Endometrium (tissue), 2 donors: ENCODE measurements around the gene MEOX2.

Experiments
- FAIRE-seq: peaks from 2 replicates; lab custom pipeline; 2012; peaks lifted over from hg19 to GRCh38; lab: Jason Lieb, UNC
- donor health status: control.
- donor health status: control.

Gene MEOX2

DNA sequence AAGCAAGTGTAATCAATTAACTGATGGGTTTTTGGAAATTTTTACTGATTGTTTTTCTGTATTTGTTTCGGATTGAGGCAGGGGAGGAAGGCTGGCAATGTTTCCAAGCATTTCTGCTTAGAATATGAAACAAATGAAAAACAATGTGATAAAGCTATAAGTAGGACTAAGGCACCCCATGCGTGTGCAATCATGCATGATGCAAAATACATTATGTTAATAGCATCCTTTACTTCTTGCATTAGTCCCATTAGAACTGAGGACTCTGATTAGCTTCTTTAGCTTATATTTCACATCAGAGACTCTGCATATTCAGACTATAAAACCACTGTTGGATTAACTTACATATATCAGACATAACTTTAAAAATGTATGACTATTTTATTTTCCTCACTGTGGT is 76.0 kb downstream of the MEOX2 start:
- no peak for FAIRE-seq

DNA sequence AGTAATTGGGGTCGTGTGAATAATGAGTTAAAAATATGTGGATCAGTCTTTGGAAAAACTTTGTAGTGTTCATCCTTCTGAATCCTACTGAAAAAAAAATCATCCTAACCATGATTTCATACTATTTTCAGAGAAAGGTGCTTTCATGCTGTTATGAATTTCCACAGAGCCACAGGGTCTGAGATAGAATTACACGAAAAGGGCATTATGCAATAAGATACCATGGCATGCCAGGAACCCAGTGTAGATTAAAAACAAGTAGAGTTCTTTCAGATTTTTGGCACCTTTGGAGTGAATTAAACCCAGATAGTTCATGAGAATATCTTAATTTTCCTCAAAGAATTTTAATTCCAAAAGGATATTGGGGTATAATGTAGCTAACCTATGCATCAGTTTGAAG is 77.2 kb downstream of the MEOX2 start:
- FAIRE-seq, result no peak

DNA sequence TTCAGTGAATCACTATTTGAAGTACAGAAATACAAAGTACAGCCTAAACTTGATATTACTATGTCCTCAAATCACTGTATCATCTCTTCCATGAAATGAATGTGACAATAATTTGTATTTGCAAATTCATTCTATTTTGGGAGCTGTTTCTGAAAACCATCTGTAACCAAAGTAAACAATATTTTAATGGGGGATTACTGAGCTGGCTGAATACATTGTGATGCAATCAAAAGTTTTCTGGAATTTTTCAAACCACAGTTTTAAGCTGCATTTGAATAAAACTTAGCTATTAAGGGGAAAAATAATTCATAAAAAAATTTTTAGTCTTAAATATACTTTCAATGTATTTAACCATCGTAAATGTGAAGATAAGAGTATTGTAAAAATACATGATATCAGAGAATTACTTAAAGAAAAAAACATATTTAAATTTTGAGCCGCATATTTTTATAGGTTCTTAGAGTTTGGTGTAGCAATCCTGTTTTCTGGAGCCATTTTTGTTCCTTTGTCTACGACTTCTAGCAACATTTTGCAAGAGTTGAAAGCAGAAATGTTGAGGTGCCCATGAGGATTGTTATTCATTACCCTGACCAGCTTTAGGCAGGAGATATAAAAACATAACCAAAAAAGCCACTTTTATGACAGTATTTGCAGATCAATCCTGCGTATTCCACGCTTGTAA is 78.8 kb downstream of the MEOX2 start:
- FAIRE-seq, result no peak

DNA sequence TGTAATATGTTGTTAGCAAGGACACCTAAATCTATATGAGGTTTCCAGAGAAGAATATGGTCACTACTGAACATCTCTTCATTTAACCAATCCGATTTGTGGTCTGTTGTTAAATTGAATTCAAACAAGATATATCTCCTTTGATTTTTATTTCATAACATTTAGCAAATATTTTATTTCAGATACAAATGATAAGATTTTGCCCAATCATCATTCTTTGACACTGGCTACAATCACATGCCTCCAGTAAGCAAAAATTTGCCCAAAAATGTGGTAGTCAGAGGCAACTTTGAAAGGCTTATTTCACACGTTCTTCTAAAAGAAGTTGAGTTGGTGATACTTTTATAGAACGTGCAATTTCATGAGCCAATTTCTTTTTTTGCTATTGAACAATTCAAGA is 79.9 kb downstream of the MEOX2 start:
- FAIRE-seq, result no peak

DNA sequence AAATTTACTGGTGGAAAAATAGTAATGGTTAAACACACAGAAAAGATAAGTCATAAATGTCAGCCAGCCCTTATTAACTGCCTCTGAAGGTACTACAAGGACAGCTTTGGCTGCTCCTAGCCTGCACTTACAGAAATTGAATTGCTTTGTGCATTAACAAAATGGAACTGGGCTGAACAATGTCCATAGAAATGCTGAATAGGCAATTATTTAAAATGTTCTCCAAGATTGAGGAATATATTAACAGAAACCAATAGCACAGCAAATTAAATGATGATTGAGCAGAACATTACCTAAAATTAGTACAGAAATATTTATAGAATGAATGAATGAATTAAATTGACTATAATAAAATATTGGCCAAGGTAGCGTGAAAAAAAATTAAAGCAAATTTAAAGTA is 82.3 kb downstream of the MEOX2 start:
- no peak for FAIRE-seq

DNA sequence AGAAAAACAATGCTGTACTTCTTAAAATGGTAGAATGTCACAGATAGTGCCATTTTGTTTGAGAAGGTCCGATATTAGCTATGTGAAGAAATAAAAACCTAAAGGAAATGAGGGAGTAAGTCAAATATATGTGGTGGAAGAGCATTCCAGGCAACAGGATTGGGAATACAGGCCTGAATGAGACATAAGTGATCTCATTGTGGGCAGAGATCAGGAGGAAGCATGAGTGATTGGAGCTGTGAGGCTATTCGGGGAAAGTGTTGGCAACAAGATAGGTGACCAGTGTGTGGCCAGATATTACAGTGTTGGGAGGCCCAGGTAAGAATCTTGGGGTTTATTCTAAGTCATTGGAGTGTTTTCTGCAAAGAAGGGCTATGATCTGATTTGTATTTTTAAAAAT is 83.4 kb downstream of the MEOX2 start:
- no peak for FAIRE-seq

DNA sequence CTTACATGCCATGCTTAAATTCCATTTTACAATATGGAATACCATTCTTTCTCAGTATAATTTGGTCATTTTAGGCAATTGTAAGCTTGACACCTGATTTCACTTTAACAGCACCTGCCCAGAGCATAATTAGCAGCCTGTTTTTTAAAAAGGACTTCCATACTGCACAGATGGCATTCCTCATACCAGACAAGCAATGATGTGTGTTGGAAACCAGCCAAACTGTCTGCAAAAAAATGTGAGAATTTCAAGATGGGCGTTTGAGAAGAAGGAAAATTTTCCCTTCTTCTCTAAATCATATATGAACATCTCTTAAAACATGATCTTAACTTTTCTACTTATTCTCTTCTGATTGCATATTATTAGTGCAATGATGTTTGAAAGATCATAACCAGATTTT is 84.2 kb downstream of the MEOX2 start:
- FAIRE-seq, result no peak

DNA sequence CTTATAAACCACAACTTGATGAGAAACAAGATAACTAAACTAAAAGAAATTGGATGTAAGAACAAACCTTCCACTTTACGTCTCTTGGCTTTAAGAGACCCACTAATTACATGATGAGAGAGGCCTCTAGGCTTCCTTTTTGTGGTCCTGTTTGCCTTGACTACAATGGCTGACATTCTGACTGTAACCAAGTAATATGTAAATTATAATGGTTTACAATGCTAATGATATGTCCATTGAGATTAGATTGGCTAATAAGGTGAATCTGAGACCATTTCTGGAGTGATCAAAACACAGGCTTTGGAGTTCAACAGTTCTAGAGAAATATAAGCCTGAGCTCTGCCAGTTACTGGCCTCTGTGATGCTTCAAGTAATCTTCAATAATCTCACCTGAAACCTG is 85.3 kb downstream of the MEOX2 start:
- FAIRE-seq, result no peak

DNA sequence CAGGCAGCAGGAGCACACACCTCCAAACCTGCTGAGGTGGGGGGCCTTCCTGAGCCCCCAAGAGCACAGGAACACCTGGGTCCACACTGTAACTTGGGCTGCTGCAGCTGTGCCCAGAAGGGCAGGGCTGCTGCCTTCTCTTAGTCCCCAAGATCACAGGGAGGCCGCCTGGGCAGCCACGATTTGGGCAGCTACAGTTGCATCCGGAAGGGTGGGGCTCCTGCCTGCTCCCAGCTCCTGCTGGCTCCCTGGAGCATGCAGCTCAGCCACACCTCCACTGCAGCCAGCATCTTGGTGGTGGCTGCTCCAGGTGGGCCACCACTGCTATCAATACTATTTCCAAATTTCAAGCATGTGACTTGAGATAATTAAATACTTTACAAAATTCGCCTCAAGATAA is 86.2 kb downstream of the MEOX2 start:
- no peak for FAIRE-seq

DNA sequence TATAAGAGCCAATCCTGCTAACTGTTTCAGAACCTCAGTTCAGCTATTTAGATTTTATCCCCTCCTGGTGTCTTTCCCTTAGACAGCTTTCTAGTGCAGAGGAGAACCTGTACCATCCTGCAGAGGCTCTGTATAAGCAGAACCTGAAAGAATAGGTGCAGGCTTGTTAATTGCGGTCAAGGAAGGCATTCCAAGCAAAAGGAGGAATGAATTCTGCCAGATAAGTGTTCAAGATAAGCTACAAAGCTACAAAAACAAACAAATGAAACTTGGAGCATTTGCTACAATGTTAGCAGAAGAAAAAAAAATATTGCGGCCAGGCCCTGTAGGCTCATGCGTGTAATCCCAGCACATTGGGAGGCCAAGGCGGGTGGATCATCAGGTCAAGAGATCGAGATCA is 92.0 kb downstream of the MEOX2 start:
- FAIRE-seq, result no peak

DNA sequence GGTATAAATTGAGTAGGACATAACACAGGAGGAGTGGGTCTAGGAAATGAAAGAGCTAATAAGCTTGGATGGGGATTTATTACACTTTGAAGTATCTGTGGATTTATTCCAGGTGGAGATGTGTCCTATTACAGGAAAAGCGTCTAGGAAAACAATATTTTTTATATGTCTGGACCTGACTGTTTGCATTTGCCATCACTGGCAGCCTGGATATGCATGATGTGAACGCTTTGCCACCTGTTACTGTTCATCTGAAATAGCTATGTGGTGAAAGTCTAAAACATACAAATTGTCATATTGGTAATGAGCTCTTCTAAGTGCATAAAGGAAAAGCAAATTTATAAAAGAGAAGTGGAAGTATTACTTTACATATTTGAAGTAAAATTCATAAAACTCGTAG is 93.1 kb downstream of the MEOX2 start:
- no peak for FAIRE-seq

DNA sequence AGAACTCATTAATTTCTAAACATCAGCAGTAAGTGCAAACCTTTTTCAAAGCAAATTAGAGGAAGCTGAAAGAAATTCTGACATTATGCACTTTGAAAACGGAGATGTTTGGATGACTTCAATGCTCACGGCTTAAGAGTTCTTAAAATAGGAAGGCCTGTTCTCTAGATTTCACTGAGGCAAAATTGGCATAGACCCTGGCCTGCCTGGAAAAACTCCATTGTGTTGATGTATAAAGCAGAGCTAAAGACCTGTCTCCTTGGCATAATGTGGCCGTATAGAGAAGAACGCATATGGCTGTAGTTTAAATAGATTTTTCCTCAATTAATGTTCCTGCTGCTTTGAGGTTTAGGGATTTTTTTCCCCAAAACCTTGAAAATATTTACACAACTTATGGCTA is 100.2 kb downstream of the MEOX2 start:
- no peak for FAIRE-seq

DNA sequence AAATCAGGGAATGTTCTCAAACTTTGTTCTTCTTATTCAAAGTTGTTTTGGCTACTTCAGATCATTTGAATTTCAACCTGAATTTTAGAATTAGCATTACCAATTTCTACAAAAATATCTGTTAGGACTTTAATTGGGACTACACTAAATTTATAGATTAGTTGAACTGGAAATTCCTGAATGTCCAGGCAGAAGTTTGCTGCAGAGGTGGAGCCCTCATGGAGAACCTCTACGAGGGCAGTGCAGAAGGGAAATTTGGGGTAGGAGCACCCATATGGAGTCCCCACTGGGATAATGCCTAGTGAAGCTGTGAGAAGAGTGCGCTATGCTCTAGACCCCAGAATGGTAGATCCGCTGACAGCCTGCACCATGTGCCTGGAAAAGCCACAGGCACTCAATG is 101.9 kb downstream of the MEOX2 start:
- no peak for FAIRE-seq

DNA sequence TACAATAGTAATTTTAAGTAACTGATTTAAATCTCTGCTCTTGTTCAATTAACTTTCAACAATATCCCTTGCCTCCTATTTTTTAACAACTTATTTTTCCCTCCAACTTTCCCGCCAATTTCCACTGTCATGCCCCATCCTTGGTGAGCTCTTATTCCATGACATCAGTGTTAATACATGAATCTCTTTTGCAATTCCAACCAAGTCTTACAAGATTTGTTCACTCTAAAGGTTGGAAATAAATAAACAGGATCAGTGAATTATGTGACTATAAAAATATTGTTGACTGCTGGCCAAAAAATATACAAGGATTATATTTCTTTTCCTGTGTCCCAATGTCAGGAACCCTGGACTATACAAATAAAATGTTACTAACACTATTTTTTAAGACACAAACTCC is 103.7 kb downstream of the MEOX2 start:
- FAIRE-seq, result no peak

DNA sequence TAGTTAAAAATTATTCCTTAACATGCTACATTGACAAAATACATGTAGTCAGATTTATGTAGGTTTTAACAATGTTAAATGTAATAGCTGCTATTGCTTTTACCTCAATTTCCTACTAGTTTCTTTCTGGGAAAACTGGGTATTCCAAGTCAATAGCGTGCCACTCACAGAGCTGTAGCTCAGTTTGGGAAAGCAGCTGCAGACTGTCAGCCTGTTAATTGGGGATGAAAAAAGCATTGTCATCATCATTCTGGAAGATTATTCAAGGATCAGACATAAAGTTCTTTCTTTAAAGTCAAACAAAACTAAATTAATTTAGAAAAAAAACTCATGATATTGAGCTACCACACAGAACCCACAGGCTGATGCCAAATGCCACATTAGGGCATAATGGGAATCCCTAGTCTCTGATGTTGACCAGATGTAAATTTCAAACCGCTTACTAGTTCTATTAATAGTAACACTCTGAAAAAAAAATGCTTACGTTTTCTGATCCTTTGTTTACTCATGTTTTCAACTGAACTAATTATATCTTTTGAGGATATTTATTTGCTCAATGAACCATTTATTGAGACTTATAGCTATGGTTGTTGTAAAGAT is 105.0 kb downstream of the MEOX2 start:
- no peak for FAIRE-seq

DNA sequence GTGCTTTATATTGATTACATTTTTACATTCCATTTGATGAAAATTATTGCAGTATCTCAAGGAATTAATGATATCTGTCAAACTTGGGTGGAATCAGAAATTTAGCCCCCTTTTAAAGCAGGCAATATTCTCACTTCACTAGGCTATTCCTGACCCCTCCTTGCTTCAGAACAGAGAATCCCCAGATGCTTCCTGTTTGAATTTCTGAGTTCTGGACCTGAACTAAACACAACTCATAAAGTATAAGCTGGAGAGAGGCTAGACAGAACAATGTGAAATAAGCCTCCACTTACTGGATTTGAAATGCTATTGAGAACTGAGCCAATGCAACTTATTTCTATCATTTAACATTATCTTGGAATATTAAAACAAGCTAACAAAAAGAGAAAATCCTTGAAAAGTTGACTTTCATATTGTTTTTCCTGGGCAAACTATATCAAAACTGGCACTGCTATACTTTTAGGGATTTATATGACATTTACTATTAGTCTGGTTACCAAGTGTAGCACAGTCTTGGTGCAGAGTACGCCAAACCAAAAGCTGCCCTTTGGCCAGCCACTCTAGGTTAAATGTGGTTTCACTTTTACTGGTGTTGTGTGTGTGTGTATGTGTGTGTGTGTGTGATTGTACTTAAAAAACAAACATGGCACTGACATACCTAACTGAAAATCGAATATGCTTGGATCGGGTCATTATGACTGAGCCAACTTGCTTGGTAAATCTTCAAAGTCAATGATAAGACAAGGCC is 105.7 kb downstream of the MEOX2 start:
- no peak for FAIRE-seq

DNA sequence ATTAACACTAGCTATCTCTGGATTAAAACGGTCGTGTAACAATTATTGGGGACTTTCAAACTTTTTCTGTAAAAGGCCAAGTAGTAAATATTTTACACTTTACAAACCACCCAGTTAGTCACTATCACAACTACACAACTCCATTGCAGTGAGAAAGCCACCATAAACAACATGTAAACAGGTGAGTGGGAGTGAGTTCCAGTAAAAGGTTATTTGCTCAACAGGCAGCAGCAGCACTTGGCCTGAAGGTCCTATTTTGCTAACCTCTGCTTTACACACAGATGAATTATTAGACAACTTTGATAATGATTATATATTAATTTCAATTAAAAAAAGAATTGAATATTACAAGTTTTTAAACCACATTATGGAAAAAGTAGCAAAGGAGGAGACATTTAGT is 108.9 kb downstream of the MEOX2 start:
- FAIRE-seq, result no peak

DNA sequence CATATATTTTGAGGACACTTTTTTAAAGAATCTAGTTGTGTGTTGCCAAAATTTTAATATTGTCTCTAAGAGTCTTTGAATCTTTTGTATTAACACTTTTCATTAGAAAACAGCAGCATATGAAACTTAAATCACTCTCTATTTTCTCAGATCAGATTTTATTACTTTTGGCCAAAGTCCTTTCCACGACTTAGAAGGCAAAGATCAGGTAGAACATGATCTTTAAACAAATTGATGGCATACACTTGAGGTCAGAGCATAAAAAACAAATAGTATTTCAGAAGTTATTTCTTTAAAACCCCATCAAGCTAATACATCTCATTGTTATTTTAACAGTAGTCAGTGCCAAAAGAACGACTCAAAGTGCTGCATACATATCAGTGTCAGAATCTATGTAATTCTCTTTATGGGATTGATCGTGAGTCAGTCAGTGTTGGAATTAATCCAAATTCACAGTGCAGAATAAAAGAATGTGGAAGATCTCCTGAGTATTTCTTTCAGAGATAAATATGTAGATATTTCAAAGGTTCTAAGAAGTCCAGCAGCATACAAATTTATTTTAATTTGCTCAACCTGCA is 115.1 kb downstream of the MEOX2 start:
- no peak for FAIRE-seq

DNA sequence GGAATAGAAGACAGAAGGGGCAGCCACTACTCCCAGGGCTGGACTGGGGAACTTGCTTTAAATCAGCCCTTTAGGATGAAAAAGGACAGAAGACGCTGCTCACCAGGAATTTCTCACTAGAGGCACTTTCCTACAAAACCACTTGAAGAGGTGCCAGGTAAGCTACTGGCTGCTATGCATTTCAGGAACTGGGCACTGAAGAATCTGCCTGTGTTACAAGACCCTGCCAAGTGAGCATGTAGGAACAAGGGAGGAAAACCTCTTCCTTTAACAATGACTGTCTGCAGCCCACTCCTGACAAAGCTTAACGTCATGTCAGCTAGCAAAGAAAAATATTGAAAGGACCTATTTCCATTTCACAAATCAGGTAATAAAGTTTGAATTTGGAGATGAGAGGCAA is 118.8 kb downstream of the MEOX2 start:
- no peak for FAIRE-seq

DNA sequence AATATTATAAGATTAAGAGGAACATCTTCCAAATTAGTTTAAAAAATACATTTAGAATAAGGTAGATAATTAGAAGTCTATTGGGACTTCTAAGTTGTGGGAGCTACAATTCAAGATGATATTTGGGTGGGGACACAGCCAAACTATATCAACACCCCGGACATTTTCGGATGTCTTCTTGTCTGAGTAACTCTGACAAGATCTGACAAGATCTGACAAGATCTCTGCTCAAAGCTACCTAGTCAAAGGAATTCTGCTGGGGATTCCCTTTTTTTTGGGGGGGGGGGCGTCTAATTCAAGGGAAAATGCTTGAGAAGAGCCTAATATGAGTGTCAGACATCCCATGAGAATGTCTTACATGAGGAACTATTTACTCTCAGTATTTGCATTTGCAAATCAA is 119.4 kb downstream of the MEOX2 start:
- FAIRE-seq, result no peak

DNA sequence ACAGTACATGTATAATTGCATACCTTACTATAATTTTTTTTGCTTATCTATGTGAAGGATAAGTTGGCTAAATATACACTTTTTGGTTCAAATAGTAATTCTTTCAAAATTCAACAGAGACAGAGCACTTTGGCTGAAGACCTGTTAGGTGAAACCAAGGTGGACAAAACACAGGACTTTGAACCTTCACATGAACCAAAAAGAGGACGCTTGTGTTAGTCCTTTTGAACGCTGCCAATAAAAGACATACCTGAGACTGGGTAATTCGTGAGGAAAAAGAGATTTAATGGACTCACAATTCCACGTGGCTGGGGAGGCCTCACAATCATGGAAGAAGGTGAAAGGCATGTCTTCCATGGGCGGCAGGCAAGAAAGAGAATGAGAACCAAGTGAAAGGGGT is 120.0 kb downstream of the MEOX2 start:
- FAIRE-seq, result no peak

DNA sequence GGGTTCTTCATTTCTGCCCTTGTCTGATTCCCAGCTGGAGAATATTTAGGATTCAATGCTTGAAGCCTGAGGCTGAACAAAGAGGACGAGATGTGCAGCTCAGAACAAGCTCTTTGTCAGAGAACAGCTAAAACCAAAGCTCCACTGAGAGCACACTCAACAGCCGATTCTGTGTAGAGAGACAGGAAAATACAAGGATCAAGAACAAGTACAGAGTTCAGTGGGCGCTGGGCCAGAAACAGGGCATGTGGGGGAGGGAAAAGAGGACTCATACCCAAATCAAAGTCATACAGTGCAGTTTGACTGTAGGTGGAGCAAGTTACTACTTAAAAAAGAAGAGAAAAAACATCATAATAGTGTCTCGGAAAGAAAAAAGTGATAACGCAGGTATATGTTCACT is 124.6 kb downstream of the MEOX2 start, which contains the start of gene AGMO:
Gene AGMO, minus strand, starts transcription at position 181 of the 400 bp plus-strand sequence.
- no peak for FAIRE-seq
